HEK293 (cell line): ENCODE measurements around the gene VKORC1.

Source experiments
- EGR2 ChIP-seq: fragments of 450-650 bp; formaldehyde crosslinking; IDR thresholded peaks from 2 replicates; pipeline ENCODE4 v1.5.1; 2016; ENCODE audit warnings: low read depth, missing biosample characterization, missing genetic modification characterization
- GLI2 ChIP-seq: fragments of 450-650 bp; formaldehyde crosslinking; IDR thresholded peaks from 2 replicates; pipeline ENCODE4; 2017; ENCODE audit warnings: missing biosample characterization, missing genetic modification characterization, low read depth, borderline replicate concordance
- GLIS2 ChIP-seq: fragments of 450-650 bp; formaldehyde crosslinking; IDR thresholded peaks from 2 replicates; pipeline ENCODE4 v1.5.1; 2016; ENCODE audit warnings: missing biosample characterization, missing genetic modification characterization
- MYNN ChIP-seq: fragments of 450-650 bp; formaldehyde crosslinking; IDR thresholded peaks from 2 replicates; pipeline ENCODE4 v1.5.1; 2016; ENCODE audit warnings: missing biosample characterization, missing genetic modification characterization, borderline replicate concordance
- SP3 ChIP-seq: fragments of 450-650 bp; formaldehyde crosslinking; IDR thresholded peaks from 2 replicates; pipeline ENCODE4 v1.5.1; 2016; ENCODE audit warnings: missing biosample characterization, missing genetic modification characterization
- ZBTB17 ChIP-seq: fragments of 450-650 bp; formaldehyde crosslinking; IDR thresholded peaks from 2 replicates; pipeline ENCODE4 v1.5.1; 2016; ENCODE audit warnings: missing biosample characterization, missing genetic modification characterization
- ZNF121 ChIP-seq: fragments of 450-650 bp; formaldehyde crosslinking; IDR thresholded peaks from 2 replicates; pipeline ENCODE4 v1.5.1; 2016; ENCODE audit warnings: missing biosample characterization, missing genetic modification characterization
- ZNF202 ChIP-seq: fragments of 450-650 bp; formaldehyde crosslinking; IDR thresholded peaks from 2 replicates; pipeline ENCODE4 v1.5.1; 2016; ENCODE audit warnings: missing biosample characterization, missing genetic modification characterization, borderline replicate concordance
- ZNF274 ChIP-seq, 2 experiments: fragments of 200-500 bp in 1 of 2; fragments of 450-650 bp in 1 of 2; sonication (Bioruptor generic) in 1 of 2; formaldehyde crosslinking in 1 of 2; IDR thresholded peaks; 2 replicates each; pipeline versions ENCODE4 v1.5.1 to v1.6.1; 2014 to 2016; ENCODE audit warnings: borderline replicate concordance in 1 of 2, inconsistent platforms in 1 of 2, low read length in 1 of 2, missing biosample characterization in 1 of 2, missing genetic modification characterization in 1 of 2
- ZNF521 ChIP-seq: fragments of 450-650 bp; formaldehyde crosslinking; IDR thresholded peaks from 2 replicates; pipeline ENCODE4 v1.5.1; 2017; ENCODE audit warnings: missing biosample characterization, mild to moderate bottlenecking, missing genetic modification characterization
- ZNF561 ChIP-seq: fragments of 450-650 bp; IDR thresholded peaks from 2 replicates; pipeline ENCODE4 v1.5.1; 2018; ENCODE audit warnings: missing biosample characterization, missing genetic modification characterization, borderline replicate concordance
- ZNF585B ChIP-seq: fragments of 450-650 bp; formaldehyde crosslinking; IDR thresholded peaks from 2 replicates; pipeline ENCODE4 v1.5.1; 2016; ENCODE audit warnings: missing biosample characterization, missing genetic modification characterization
- ZNF600 ChIP-seq: fragments of 450-650 bp; formaldehyde crosslinking; IDR thresholded peaks from 2 replicates; pipeline ENCODE4 v1.5.1; 2016; ENCODE audit warnings: missing biosample characterization, missing genetic modification characterization
- ZNF621 ChIP-seq: fragments of 450-650 bp; formaldehyde crosslinking; IDR thresholded peaks from 2 replicates; pipeline ENCODE4 v1.5.1; 2017; ENCODE audit warnings: missing biosample characterization, missing genetic modification characterization
- ZNF629 ChIP-seq: fragments of 450-650 bp; formaldehyde crosslinking; IDR thresholded peaks from 2 replicates; pipeline ENCODE4 v1.5.1; 2017; ENCODE audit warnings: missing biosample characterization, missing genetic modification characterization
- ZNF747 ChIP-seq: fragments of 450-650 bp; formaldehyde crosslinking; IDR thresholded peaks from 2 replicates; pipeline ENCODE4 v1.5.1; 2016; ENCODE audit warnings: missing biosample characterization, missing genetic modification characterization
- ZNF76 ChIP-seq: fragments of 450-650 bp; formaldehyde crosslinking; IDR thresholded peaks from 2 replicates; pipeline ENCODE4; 2016; ENCODE audit warnings: low read depth, missing biosample characterization, missing genetic modification characterization, borderline replicate concordance
- ZNF785 ChIP-seq: fragments of 450-650 bp; formaldehyde crosslinking; IDR thresholded peaks from 2 replicates; pipeline ENCODE4 v1.5.1; 2016; ENCODE audit warnings: missing biosample characterization, missing genetic modification characterization
- ZNF843 ChIP-seq: fragments of 450-650 bp; formaldehyde crosslinking; IDR thresholded peaks from 2 replicates; pipeline ENCODE4 v1.5.1; 2016; ENCODE audit warnings: missing biosample characterization, missing genetic modification characterization
- ZSCAN30 ChIP-seq: fragments of 450-650 bp; IDR thresholded peaks from 2 replicates; pipeline ENCODE4 v1.5.1; 2018; ENCODE audit warnings: missing biosample characterization, mild to moderate bottlenecking, missing genetic modification characterization, moderate library complexity
- TF ChIP-seq, protein P1 (sequence below): fragments of 450-650 bp; formaldehyde crosslinking; IDR thresholded peaks from 2 replicates; pipeline ENCODE4 v1.5.1; 2017; ENCODE audit warnings: missing biosample characterization, missing genetic modification characterization
- TF ChIP-seq, protein P2 (sequence below): fragments of 450-650 bp; formaldehyde crosslinking; IDR thresholded peaks from 2 replicates; pipeline ENCODE4 v1.5.1; 2017; ENCODE audit warnings: missing biosample characterization, missing genetic modification characterization
- TF ChIP-seq, protein P3 (sequence below): fragments of 450-650 bp; formaldehyde crosslinking; IDR thresholded peaks from 2 replicates; pipeline ENCODE4 v1.5.1; 2016; ENCODE audit warnings: missing biosample characterization, missing genetic modification characterization
- TF ChIP-seq, protein P4 (sequence below): fragments of 450-650 bp; formaldehyde crosslinking; IDR thresholded peaks from 2 replicates; pipeline ENCODE4 v1.5.1; 2017; ENCODE audit warnings: missing biosample characterization, missing genetic modification characterization
- TF ChIP-seq, protein P5 (sequence below): fragments of 450-650 bp; formaldehyde crosslinking; IDR thresholded peaks from 2 replicates; pipeline ENCODE4 v1.5.1; 2016; ENCODE audit warnings: missing biosample characterization, missing genetic modification characterization, low read depth
- TF ChIP-seq, protein P6 (sequence below): fragments of 450-650 bp; formaldehyde crosslinking; IDR thresholded peaks from 2 replicates; pipeline ENCODE4 v1.5.1; 2016; ENCODE audit warnings: missing biosample characterization, missing genetic modification characterization

VKORC1 gene

DNA sequence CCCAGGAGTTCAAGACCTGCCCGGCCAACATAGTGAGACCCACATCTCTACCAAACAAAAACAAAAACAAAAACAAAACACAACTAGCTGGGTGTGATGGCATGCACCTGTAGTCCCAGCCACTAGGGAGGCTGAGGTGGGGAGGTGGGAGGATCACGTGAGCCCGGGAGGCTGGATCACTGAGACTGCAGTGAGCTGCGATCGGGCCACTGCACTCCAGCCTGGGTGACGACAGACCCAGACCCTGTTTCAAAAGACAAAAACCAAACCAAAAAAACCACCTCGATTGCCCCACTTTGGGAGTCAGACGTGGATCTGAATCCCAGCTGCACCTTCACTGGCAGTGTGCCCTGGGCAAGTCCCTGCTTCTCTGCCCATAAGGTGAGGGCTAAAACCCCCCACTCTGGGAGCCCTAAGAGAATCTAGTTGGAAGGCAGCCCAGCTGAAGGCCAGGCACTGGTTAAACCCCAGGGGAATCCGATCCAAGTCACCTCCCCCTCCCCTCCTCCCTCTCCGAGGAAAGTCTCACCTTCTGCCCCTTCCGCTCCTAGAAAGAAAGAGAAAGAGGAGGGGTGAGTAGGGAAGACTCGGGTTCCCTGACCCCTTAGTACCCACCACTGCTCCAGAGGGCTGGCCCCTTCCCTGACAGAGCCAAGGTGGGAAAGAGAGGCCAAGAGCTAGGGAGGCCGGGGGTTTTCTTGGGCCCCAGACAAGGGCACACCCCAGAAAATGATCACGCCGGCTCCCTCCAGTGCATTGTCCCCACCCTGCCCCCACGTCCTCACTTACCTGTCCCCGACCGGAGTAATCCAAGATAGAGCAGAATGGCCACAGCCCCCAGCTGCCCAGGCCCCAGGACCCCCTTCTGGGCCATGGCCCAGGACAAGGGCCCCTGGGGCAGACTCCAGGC is 40.3 kb upstream of the VKORC1 start (continued):
- TF ChIP-seq, protein P1, sequence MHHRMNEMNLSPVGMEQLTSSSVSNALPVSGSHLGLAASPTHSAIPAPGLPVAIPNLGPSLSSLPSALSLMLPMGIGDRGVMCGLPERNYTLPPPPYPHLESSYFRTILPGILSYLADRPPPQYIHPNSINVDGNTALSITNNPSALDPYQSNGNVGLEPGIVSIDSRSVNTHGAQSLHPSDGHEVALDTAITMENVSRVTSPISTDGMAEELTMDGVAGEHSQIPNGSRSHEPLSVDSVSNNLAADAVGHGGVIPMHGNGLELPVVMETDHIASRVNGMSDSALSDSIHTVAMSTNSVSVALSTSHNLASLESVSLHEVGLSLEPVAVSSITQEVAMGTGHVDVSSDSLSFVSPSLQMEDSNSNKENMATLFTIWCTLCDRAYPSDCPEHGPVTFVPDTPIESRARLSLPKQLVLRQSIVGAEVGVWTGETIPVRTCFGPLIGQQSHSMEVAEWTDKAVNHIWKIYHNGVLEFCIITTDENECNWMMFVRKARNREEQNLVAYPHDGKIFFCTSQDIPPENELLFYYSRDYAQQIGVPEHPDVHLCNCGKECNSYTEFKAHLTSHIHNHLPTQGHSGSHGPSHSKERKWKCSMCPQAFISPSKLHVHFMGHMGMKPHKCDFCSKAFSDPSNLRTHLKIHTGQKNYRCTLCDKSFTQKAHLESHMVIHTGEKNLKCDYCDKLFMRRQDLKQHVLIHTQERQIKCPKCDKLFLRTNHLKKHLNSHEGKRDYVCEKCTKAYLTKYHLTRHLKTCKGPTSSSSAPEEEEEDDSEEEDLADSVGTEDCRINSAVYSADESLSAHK (tag by site-specific recombination): no peak
- TF ChIP-seq, protein P2, sequence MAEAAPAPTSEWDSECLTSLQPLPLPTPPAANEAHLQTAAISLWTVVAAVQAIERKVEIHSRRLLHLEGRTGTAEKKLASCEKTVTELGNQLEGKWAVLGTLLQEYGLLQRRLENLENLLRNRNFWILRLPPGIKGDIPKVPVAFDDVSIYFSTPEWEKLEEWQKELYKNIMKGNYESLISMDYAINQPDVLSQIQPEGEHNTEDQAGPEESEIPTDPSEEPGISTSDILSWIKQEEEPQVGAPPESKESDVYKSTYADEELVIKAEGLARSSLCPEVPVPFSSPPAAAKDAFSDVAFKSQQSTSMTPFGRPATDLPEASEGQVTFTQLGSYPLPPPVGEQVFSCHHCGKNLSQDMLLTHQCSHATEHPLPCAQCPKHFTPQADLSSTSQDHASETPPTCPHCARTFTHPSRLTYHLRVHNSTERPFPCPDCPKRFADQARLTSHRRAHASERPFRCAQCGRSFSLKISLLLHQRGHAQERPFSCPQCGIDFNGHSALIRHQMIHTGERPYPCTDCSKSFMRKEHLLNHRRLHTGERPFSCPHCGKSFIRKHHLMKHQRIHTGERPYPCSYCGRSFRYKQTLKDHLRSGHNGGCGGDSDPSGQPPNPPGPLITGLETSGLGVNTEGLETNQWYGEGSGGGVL: peak; percentile 85
- TF ChIP-seq, protein P3, sequence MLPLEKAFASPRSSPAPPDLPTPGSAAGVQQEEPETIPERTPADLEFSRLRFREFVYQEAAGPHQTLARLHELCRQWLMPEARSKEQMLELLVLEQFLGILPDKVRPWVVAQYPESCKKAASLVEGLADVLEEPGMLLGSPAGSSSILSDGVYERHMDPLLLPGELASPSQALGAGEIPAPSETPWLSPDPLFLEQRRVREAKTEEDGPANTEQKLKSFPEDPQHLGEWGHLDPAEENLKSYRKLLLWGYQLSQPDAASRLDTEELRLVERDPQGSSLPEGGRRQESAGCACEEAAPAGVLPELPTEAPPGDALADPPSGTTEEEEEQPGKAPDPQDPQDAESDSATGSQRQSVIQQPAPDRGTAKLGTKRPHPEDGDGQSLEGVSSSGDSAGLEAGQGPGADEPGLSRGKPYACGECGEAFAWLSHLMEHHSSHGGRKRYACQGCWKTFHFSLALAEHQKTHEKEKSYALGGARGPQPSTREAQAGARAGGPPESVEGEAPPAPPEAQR (tag by site-specific recombination): no peak
- TF ChIP-seq SP3 (tag by site-specific recombination) (no peak), ZNF274 (IDR thresholded peaks at IDR 0.05; ENCODE audit: low read length) (no peak), ZNF274 (tag by site-specific recombination; IDR thresholded peaks at IDR 0.05; ENCODE audit: borderline replicate concordance) (no peak), GLI2 (tag by site-specific recombination) (no peak), ZBTB17 (peak; percentile 94), GLIS2 (tag by site-specific recombination) (no peak), ZNF202 (tag by site-specific recombination) (no peak), ZNF585B (tag by site-specific recombination) (no peak), ZNF747 (tag by site-specific recombination) (no peak), ZNF121 (no peak), ZNF785 (no peak), EGR2 (peak; percentile 52), MYNN (tag by site-specific recombination) (no peak), ZNF629 (tag by site-specific recombination) (no peak), ZNF561 (tag by site-specific recombination) (no peak), ZNF600 (tag by site-specific recombination) (peak; percentile 91), ZNF76 (tag by site-specific recombination) (no peak), ZNF521 (no peak), ZNF621 (no peak), ZSCAN30 (tag by site-specific recombination) (no peak), ZNF843 (no peak)
- TF ChIP-seq, protein P4, sequence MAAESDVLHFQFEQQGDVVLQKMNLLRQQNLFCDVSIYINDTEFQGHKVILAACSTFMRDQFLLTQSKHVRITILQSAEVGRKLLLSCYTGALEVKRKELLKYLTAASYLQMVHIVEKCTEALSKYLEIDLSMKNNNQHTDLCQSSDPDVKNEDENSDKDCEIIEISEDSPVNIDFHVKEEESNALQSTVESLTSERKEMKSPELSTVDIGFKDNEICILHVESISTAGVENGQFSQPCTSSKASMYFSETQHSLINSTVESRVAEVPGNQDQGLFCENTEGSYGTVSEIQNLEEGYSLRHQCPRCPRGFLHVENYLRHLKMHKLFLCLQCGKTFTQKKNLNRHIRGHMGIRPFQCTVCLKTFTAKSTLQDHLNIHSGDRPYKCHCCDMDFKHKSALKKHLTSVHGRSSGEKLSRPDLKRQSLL: no peak
- TF ChIP-seq, protein P5, sequence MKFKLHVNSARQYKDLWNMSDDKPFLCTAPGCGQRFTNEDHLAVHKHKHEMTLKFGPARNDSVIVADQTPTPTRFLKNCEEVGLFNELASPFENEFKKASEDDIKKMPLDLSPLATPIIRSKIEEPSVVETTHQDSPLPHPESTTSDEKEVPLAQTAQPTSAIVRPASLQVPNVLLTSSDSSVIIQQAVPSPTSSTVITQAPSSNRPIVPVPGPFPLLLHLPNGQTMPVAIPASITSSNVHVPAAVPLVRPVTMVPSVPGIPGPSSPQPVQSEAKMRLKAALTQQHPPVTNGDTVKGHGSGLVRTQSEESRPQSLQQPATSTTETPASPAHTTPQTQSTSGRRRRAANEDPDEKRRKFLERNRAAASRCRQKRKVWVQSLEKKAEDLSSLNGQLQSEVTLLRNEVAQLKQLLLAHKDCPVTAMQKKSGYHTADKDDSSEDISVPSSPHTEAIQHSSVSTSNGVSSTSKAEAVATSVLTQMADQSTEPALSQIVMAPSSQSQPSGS (tag by site-specific recombination): no peak
- TF ChIP-seq, protein P6, sequence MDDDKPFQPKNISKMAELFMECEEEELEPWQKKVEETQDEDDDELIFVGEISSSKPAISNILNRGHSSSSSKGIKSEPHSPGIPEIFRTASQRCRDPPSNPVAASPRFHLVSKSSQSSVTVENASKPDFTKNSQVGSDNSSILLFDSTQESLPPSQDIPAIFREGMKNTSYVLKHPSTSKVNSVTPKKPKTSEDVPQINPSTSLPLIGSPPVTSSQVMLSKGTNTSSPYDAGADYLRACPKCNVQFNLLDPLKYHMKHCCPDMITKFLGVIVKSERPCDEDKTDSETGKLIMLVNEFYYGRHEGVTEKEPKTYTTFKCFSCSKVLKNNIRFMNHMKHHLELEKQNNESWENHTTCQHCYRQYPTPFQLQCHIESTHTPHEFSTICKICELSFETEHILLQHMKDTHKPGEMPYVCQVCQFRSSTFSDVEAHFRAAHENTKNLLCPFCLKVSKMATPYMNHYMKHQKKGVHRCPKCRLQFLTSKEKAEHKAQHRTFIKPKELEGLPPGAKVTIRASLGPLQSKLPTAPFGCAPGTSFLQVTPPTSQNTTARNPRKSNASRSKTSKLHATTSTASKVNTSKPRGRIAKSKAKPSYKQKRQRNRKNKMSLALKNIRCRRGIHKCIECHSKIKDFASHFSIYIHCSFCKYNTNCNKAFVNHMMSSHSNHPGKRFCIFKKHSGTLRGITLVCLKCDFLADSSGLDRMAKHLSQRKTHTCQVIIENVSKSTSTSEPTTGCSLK (tag by site-specific recombination): no peak
